CD4-positive, alpha-beta T cell treated with Interferon gamma for 1 hour (primary cell): ENCODE data around the gene ABCB10.
"Not testable (repeated sequence)": the region's sequence is repeated elsewhere in the genome, so short reads cannot be mapped to it uniquely, and the experiment has no call there.

Source experiments
- DNase-seq: peaks from one replicate; pipeline ENCODE4 v3.0.0-alpha.2; 2020

Gene ABCB10

GRCh38 chr1:229535230-229535629 lies 23.3 kb downstream of the ABCB10 start:
- DNase-seq, result no peak

GRCh38 chr1:229531326-229531725 lies 27.2 kb downstream of the ABCB10 start:
- no peak for DNase-seq

- DNase-seq, result no peak
Measured at GRCh38 chr1:229529639-229530038, 28.9 kb downstream of the ABCB10 start.

GRCh38 chr1:229526695-229527094 lies 31.8 kb downstream of the ABCB10 start:
- DNase-seq, result no peak

- DNase-seq, result no peak
Measured at GRCh38 chr1:229523052-229523451, 35.5 kb downstream of the ABCB10 start.

- peak; percentile 65 for DNase-seq
Measured at GRCh38 chr1:229514578-229515275, 43.8 kb downstream of the ABCB10 start.

DNA sequence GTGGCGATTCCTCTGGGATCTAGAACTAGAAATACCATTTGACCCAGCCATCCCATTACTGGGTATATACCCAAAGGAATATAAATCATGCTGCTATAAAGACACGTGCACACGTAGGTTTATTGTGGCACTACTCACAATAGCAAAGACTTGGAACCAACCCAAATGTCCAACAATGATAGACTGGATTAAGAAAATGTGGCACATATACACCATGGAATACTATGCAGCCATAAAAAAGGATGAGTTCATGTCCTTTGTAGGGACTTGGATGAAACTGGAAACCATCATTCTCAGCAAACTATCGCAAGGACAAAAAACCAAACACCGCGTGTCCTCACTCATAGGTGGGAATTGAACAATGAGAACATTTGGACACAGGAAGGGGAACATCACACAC lies 46.9 kb downstream of the ABCB10 start:
- DNase-seq, result not testable (repeated sequence)

DNA sequence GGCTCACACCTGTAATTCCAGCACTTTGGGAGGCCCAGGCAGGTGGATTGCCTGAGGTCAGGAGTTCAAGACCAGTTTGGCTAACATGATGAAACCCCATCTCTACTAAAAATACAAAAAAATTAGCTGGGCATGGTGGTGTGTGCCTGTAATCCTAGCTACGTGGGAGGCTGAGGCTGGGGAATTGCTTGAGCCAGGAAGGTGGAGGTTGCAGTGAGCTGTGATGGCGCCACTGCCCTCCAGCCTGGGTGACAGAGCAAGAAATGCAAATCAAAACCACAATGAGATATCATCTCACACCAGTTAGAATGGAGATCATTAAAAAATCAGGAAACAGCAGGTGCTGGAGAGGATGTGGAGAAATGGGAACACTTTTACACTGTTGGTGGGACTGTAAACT lies 47.3 kb downstream of the ABCB10 start:
- not testable (repeated sequence) for DNase-seq

GRCh38 chr1:229509576-229509975 lies 48.9 kb downstream of the ABCB10 start:
- no peak for DNase-seq

DNA sequence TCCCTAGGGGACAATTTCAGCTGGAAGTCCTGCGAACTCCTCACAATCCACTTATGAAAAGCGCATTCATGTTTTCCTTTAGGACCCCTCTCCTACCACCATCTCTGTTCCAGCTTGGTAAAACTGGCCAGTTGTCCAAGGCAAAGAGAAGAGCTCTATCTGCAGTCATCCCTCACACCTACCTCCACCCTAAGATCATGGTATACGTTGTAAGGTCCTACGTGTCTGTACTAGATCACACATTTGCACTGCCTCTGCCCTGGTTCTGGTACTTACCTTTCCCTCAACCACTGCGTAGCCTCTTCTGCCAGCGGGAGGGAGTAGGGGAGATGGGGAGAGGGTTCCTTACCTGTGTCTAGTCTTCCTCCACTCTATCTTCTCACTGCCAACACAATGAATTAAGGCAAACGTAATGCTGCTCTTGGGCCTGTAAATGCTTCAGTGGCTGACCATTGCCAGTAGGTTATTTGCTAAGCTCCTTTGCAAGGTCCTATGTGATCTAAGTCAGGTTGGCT lies 49.6 kb downstream of the ABCB10 start:
- no peak for DNase-seq

DNA sequence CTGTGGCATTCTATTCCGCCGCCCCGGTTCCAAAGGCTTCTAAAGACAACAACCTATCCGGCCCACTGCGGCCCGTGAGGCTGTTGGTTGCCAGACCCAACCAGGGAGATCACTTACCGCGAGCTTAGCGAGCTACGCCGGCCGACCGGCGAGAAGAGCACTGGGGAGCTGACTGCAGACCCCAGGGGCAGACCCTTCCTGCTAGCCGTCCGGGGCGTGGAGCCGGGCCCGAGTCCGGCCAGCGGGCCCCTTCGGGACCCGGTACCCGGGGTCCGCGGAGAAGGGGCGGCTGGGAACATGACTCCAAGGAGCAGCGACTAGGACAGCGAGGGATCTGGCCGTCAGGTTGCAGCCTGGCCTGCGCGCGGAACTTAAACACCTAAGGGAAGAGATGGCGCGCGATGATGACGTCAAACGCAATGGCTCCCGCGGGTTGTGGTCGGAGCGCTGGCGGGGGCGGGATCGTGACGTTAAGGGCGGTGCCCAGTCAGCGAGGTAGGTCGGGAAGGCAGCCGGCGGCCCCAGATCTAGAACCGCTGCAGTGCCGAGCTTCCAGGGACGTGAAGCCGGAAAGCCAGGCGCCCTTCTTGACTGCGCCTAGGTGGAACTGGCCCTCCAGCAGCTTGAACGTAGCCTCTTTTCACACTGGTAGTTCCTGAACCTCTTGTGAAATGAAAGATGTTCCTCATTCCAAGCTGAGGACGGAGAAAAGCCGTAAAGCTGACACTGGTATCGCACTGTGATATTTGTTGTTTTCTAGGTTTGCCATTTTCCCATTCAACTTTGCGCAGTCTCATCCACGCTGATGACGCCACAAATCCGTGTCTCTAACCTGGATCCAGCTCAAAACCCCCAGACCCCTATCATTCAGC lies 50.3 kb downstream of the ABCB10 start, which contains the start of gene NUP133:
Gene NUP133 (minus strand): TSS at position 391 of the 872 bp plus-strand sequence. CDS start 92 bp downstream, at position 299.
- DNase-seq, result peak; percentile 95

DNA sequence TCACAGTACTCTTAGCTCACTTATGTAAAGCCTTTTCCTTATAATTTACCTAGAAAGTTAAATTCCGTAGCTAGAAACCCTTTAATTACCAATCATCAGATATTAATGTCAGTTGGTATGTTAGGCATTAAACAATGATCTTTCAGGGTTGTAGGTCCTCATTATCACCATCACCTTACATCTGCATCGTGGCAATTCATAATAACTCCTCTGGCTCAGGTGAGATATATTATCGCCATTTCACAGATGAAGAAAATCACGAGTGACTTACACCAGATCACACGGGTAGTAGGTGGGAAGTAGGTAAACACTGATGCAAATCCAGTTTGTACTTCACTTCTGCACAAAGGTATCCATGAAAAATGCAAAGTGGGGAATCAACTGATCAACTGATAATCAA lies 51.0 kb downstream of the ABCB10 start:
- DNase-seq, result no peak

GRCh38 chr1:229506633-229507032 lies 51.9 kb downstream of the ABCB10 start:
- no peak for DNase-seq

DNA sequence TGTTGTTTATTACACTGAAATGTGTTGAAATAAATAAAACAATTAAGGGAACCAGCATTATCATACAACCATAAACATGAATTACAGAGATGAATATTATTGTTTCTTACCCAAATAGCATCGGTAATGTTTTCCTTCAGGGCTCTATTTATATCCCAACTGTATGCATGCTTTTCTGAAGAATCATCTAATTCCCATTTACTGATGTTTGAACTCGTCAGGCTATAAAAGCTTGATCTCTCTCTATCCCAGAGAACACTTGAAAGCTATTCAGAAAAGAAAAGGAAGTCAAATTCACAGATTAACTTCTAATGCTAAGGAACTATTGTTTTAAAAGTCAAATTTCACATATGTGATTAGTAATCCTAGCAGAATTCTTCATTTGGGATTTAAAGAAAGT lies 62.7 kb downstream of the ABCB10 start:
- DNase-seq, result no peak

GRCh38 chr1:229487181-229487580 lies 71.3 kb downstream of the ABCB10 start:
- no peak for DNase-seq

DNA sequence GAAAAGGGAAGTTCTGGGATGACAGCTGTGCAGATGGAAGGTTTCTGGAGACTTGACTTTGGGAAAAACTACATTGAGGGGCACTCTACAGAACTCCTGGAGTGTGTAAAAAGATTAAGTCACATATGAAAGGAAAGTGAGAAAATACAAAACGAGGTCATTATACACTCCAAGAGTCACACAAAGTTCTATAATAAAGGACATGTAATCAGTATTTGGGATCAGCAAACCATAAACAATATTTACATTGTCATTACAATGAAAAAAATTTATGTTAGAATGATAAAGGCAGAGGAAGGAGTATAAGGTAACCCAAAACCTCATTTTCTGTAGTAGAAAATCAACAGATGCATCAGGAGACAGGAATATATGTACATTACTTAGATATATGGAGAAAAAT lies 73.2 kb downstream of the ABCB10 start:
- DNase-seq, result no peak

- DNase-seq, result no peak
Measured at GRCh38 chr1:229482511-229482910, 76.0 kb downstream of the ABCB10 start.

DNA sequence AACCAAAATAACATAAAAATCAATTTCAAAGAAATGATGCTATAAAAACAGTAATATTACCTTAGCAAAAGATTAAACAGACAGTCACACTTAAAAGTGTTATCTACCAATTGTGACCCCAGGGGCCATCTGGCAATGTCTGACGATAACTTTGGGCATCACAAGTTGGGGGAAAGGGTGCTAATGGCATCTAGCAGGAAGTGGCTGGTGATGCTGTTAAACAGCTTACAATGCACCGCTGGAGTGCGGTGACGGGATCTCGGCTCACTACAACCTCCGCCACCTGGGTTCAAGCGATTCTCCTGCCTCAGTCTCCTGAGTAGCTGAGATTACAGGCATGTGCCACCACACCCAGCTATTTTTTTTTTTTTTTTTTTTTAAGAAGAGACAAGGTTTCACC lies 78.0 kb downstream of the ABCB10 start:
- DNase-seq, result peak; percentile 19

- peak; percentile 29 for DNase-seq
Measured at GRCh38 chr1:229479660-229480399, 78.7 kb downstream of the ABCB10 start.

GRCh38 chr1:229478852-229479251 lies 79.7 kb downstream of the ABCB10 start:
- no peak for DNase-seq

GRCh38 chr1:229475859-229476258 lies 82.6 kb downstream of the ABCB10 start:
- not testable (repeated sequence) for DNase-seq

DNA sequence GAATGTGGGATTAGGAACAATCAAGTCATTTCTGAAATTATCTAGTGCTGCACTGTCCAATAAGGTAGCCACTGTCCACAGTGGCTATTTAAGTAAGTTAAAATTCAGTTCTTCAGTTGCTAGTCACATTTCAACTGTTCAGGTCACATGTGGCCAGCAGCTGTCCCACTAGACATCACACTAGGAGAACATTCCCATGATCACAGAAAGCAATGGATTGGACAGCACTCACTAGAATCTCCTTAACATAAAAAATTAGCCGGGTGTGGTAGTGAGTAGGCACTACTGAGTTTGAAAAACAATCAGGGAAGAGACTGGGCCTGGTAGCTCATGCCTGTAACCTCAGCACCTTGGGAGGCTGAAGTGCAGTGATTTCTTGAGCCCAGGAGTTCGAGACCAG lies 84.0 kb downstream of the ABCB10 start:
- DNase-seq, result no peak

GRCh38 chr1:229471175-229471574 lies 87.3 kb downstream of the ABCB10 start:
- no peak for DNase-seq
